Panc1 (cell line): ENCODE data around the gene ADGRG3. TPM values are rescaled to one million over a fixed set of nuclear protein-coding genes. Genes with fewer than 3 reads are reported as not detected.

ENCODE experiments used
- ATAC-seq: fragments of 200-7000 bp; cut with Tn5 transposase; 2 replicates; pipeline ENCODE4 v1.9.1; 2020; ENCODE audit warnings: mild to moderate bottlenecking, moderate library complexity
- BruUV-seq: library from RNA; stranded (reverse); fragments of 400-500 nt; replicated peaks from 2 replicates; lab custom pipeline; 2021; lab: Mats Ljungman, UMichigan
- CTCF ChIA-PET: fragments of 300-600 bp; sonication (Branson Sonifier 250); formaldehyde crosslinking; loops from one replicate; lab custom pipeline; 2022; ENCODE audit warnings: antibody characterized with exemption; lab: Charles Lee
- POLR2A ChIA-PET: fragments of 300-600 bp; sonication (Branson Sonifier 250); formaldehyde crosslinking; loops from one replicate; lab custom pipeline; 2022; ENCODE audit warnings: antibody characterized with exemption; lab: Charles Lee
- DNase-seq: peaks from one replicate; pipeline ENCODE4 v3.0.0-alpha.2; 2010; ENCODE audit warnings: low read depth, low spot score
- H3K27ac ChIP-seq: 2 replicates; pipeline ENCODE4 v1.5.1; 2011; ENCODE audit warnings: mild to moderate bottlenecking, low read length, inconsistent platforms
- H3K27me3 ChIP-seq: fragments of 200-500 bp; sonication (Bioruptor generic); 2 replicates; pipeline ENCODE4 v1.6.0; 2014; ENCODE audit warnings: low read length, inconsistent platforms; ENCODE audit not compliant: control insufficient read depth, insufficient read depth
- H3K36me3 ChIP-seq: fragments of 200-500 bp; sonication (Bioruptor generic); 2 replicates; pipeline ENCODE4 v1.5.1; 2014; ENCODE audit warnings: inconsistent platforms, mild to moderate bottlenecking, low read length, moderate library complexity; ENCODE audit not compliant: control insufficient read depth, insufficient read depth
- H3K4me1 ChIP-seq: 2 replicates; pipeline ENCODE4 v1.5.1; 2011; ENCODE audit warnings: inconsistent platforms, mild to moderate bottlenecking, low read length, moderate library complexity; ENCODE audit not compliant: control insufficient read depth, insufficient read depth
- H3K4me3 ChIP-seq, 2 experiments: 2 replicates each; pipeline ENCODE4 v1.5.1; 2011 to 2012; ENCODE audit warnings: low read depth in 2 of 2, low read length in 2 of 2, mild to moderate bottlenecking in 2 of 2, inconsistent platforms in 1 of 2, moderate library complexity in 1 of 2
- H3K9me3 ChIP-seq: fragments of 200-500 bp; sonication (Bioruptor generic); 2 replicates; pipeline ENCODE4 v1.5.1; 2014; ENCODE audit warnings: low read depth, mild to moderate bottlenecking, inconsistent platforms, low read length, moderate library complexity; ENCODE audit not compliant: control insufficient read depth, insufficient read depth
- POLR2AphosphoS5 ChIP-seq: IDR thresholded peaks from 2 replicates; pipeline ENCODE4 v1.6.1; 2012; ENCODE audit warnings: mild to moderate bottlenecking, low read depth, low read length, moderate library complexity
- SIN3A ChIP-seq: IDR thresholded peaks from 2 replicates; pipeline ENCODE4 v1.6.1; 2012; ENCODE audit warnings: low read depth, mild to moderate bottlenecking, low read length, moderate library complexity, borderline replicate concordance; ENCODE audit not compliant: insufficient read depth
- TCF7L2 ChIP-seq: IDR thresholded peaks from 2 replicates; pipeline ENCODE4 v1.6.1; 2011; ENCODE audit warnings: mild to moderate bottlenecking, low read depth, low read length, inconsistent platforms
- in situ Hi-C: cut with HindIII; loops from 2 replicates; pipeline ENCODE4 v1.10.0; 2016; ENCODE audit warnings: low sequenced_read_pairs, low pct_unique_long_range_greater_than_20kb
- intact Hi-C: fragments of 100-400 bp; cut with micrococcal nuclease; formaldehyde crosslinking; loops from one replicate; pipeline ENCODE4 v1.10.0; 2022; ENCODE audit not compliant: unreplicated experiment
- total RNA-seq: library from RNA; stranded (reverse); gene quantifications from one replicate; pipeline ENCODE4 v1.2.1, GENCODE V29; 2021; ENCODE audit not compliant: unreplicated experiment
- TF ChIP-seq, protein P1 (sequence below), 2 experiments: IDR thresholded peaks; 2 replicates each; pipeline ENCODE4 v1.6.1; 2011 to 2012; ENCODE audit warnings: low read depth in 2 of 2, control low read depth in 1 of 2, low read length in 1 of 2, mild to moderate bottlenecking in 1 of 2, moderate library complexity in 1 of 2; ENCODE audit not compliant: insufficient read depth in 1 of 2
- TF ChIP-seq, protein P2 (sequence below): fragments of 450-650 bp; IDR thresholded peaks from 2 replicates; pipeline ENCODE4 v1.5.1; 2017; ENCODE audit warnings: mild to moderate bottlenecking

Gene ADGRG3
- total RNA-seq, 1 experiment from 2014 or later, result not detected

DNA sequence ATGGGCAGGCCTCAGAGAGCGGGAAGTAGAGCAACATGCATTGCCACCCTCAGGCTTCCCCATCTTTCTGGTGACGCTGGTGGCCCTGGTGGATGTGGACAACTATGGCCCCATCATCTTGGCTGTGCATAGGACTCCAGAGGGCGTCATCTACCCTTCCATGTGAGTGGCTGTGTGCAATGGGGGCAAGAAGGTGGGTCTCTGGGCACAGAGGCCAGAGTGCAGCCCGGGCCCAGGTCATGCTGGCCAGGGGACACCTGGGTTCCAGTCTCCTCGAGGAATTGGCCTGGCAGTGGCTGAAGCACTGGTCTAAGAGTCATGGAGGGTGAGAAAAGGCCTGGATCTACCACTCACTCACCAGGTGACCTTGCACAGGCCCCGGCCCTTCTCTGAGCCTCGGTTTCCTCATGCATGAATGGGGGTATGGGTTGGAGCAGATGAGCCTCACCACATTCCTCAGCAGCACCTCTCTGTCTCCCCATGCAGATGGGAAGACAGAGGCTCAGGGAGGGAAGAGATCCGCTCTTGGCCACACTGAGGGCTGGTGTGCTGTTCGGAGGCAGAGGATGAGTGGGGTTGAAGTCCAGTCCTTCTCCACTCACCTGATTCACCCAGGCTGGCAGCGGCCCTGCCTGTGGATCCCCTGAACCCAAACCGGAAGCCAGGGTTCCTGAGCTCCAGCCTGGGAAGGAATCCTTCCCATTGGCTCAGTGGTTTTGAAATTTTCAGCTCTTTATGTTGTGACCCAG, 7.2 kb upstream of the ADGRG3 start:
- Histone ChIP-seq H3K27me3 (no peaks in the 10 kb centered on the region), H3K4me1 (no peaks in the 10 kb centered on the region), H3K36me3 (no peaks in the 10 kb centered on the region), H3K27ac (no peak overlapping the region), H3K9me3 (no peaks in the 10 kb centered on the region), H3K4me3 (no peak overlapping the region)
- BruUV-seq, result no TSS peak
- ATAC-seq, result no peak
- ChIA-PET POLR2A (no interaction called here), CTCF (no interaction called here)
- intact Hi-C loops (no loop called here), in situ Hi-C loops (no loop called here)
- DNase-seq, result no peak
- no peak for TF ChIP-seq SIN3A
- TF ChIP-seq TCF7L2, result no peak
- no peak for TF ChIP-seq POLR2AphosphoS5
- TF ChIP-seq, protein P1, sequence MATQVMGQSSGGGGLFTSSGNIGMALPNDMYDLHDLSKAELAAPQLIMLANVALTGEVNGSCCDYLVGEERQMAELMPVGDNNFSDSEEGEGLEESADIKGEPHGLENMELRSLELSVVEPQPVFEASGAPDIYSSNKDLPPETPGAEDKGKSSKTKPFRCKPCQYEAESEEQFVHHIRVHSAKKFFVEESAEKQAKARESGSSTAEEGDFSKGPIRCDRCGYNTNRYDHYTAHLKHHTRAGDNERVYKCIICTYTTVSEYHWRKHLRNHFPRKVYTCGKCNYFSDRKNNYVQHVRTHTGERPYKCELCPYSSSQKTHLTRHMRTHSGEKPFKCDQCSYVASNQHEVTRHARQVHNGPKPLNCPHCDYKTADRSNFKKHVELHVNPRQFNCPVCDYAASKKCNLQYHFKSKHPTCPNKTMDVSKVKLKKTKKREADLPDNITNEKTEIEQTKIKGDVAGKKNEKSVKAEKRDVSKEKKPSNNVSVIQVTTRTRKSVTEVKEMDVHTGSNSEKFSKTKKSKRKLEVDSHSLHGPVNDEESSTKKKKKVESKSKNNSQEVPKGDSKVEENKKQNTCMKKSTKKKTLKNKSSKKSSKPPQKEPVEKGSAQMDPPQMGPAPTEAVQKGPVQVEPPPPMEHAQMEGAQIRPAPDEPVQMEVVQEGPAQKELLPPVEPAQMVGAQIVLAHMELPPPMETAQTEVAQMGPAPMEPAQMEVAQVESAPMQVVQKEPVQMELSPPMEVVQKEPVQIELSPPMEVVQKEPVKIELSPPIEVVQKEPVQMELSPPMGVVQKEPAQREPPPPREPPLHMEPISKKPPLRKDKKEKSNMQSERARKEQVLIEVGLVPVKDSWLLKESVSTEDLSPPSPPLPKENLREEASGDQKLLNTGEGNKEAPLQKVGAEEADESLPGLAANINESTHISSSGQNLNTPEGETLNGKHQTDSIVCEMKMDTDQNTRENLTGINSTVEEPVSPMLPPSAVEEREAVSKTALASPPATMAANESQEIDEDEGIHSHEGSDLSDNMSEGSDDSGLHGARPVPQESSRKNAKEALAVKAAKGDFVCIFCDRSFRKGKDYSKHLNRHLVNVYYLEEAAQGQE (IDR thresholded peaks at IDR 0.05; ENCODE audit: insufficient read depth in 1 of 2, low read depth in 2 of 2, low read length in 1 of 2), result no peak
- TF ChIP-seq, protein P2, sequence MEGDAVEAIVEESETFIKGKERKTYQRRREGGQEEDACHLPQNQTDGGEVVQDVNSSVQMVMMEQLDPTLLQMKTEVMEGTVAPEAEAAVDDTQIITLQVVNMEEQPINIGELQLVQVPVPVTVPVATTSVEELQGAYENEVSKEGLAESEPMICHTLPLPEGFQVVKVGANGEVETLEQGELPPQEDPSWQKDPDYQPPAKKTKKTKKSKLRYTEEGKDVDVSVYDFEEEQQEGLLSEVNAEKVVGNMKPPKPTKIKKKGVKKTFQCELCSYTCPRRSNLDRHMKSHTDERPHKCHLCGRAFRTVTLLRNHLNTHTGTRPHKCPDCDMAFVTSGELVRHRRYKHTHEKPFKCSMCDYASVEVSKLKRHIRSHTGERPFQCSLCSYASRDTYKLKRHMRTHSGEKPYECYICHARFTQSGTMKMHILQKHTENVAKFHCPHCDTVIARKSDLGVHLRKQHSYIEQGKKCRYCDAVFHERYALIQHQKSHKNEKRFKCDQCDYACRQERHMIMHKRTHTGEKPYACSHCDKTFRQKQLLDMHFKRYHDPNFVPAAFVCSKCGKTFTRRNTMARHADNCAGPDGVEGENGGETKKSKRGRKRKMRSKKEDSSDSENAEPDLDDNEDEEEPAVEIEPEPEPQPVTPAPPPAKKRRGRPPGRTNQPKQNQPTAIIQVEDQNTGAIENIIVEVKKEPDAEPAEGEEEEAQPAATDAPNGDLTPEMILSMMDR, result no peak

DNA sequence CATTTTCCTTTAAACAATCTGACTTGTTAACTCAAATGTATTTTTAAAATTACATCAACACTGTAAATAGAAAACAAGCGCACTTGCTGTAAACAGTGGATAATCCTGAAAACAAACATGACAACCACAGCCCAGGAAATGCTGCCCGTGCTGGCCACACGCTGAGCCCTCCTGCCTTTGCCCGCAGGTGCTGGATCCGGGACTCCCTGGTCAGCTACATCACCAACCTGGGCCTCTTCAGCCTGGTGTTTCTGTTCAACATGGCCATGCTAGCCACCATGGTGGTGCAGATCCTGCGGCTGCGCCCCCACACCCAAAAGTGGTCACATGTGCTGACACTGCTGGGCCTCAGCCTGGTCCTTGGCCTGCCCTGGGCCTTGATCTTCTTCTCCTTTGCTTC, 6.6 kb upstream of the ADGRG3 start:
- BruUV-seq, result no TSS peak
- H3K27me3 ChIP-seq, result no peaks in the 10 kb centered on the region
- no peak for DNase-seq
- no peaks in the 10 kb centered on the region for H3K9me3 ChIP-seq
- H3K27ac ChIP-seq, result no peak overlapping the region
- no peak for ATAC-seq
- H3K4me1 ChIP-seq, result no peaks in the 10 kb centered on the region
- CTCF ChIA-PET, result no interaction called here
- in situ Hi-C loops (no loop called here), intact Hi-C loops (no loop called here)
- POLR2A ChIA-PET, result no interaction called here
- TF ChIP-seq, protein P1 (IDR thresholded peaks at IDR 0.05; ENCODE audit: insufficient read depth in 1 of 2, low read depth in 2 of 2, low read length in 1 of 2), result no peak
- TF ChIP-seq, protein P2, result no peak
- no peak for TF ChIP-seq SIN3A
- no peak overlapping the region for H3K4me3 ChIP-seq
- no peaks in the 10 kb centered on the region for H3K36me3 ChIP-seq
